Measurements from ENCODE around the gene FNDC3B. TPM values are rescaled to one million over a fixed set of nuclear protein-coding genes. Genes with fewer than 3 reads are reported as not detected.

The FNDC3B gene
- total RNA-seq, 2 donors from 2014 or later: 80.6 to 107 TPM

DNA sequence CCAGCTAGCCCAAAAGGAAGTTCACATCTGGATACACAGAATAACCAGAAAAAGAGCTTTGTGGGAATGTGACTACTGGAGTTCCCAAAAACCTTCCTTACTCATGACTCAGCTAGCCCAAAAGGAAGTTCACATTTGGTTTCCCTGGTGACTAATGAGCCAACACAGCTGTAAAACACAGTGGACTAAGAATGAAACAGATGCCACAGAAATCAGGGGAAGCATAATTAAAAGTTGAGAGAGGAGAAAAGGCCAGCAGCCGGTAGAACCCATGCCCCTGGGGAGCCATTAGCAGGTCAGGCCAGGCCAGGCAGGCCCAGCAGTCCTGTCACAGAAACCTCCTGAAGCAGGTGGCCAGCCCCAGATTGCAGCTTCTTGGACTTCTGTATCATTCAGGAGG is 278.6 kb downstream of the FNDC3B start:
- H3K27me3 ChIP-seq (ENCODE audit: control insufficient read depth, insufficient read depth, low read length, poor library complexity, severe bottlenecking): no peaks in the 10 kb centered on the region
- peaks cover 5% of the 10 kb centered on the region for H3K4me1 ChIP-seq (ENCODE audit: control insufficient read depth, insufficient read depth, low read length)
- Mint-ChIP-seq H3K36me3 (ENCODE audit: low read depth) (peaks cover 80% of the 10 kb centered on the region), H3K27me3 (ENCODE audit: insufficient read depth) (no peaks in the 10 kb centered on the region), H3K27ac (no peak overlapping the region), H3K4me1 (peaks cover 12% of the 10 kb centered on the region), H3K4me3 (no peak overlapping the region), H3K9me3 (no peaks in the 10 kb centered on the region)
- WGBS, 2 experiments (ENCODE audit: insufficient coverage in 1 of 2, insufficient read length in 1 of 2): 94% methylated on average over 1 of the region's 1 CpG; no CpG with 5 or more reads in 1 of the 2 experiments
- no peak overlapping the region for H3K4me3 ChIP-seq (ENCODE audit: low read length)
- no peak for DNase-seq
- H3K9me3 ChIP-seq (ENCODE audit: control insufficient read depth, low read length): no peaks in the 10 kb centered on the region
- H3K36me3 ChIP-seq (ENCODE audit: control insufficient read depth, insufficient read depth, low read length): peaks cover 89% of the 10 kb centered on the region
- H3K9ac ChIP-seq (ENCODE audit: extremely low read depth, low read length, poor library complexity, severe bottlenecking): no peak overlapping the region
- TF ChIP-seq, protein P1, sequence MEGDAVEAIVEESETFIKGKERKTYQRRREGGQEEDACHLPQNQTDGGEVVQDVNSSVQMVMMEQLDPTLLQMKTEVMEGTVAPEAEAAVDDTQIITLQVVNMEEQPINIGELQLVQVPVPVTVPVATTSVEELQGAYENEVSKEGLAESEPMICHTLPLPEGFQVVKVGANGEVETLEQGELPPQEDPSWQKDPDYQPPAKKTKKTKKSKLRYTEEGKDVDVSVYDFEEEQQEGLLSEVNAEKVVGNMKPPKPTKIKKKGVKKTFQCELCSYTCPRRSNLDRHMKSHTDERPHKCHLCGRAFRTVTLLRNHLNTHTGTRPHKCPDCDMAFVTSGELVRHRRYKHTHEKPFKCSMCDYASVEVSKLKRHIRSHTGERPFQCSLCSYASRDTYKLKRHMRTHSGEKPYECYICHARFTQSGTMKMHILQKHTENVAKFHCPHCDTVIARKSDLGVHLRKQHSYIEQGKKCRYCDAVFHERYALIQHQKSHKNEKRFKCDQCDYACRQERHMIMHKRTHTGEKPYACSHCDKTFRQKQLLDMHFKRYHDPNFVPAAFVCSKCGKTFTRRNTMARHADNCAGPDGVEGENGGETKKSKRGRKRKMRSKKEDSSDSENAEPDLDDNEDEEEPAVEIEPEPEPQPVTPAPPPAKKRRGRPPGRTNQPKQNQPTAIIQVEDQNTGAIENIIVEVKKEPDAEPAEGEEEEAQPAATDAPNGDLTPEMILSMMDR (conservative IDR thresholded peaks at IDR 0.05): no peak
- peak overlapping the region; percentile 52 for H3K27ac ChIP-seq (ENCODE audit: low read depth, low read length)

DNA sequence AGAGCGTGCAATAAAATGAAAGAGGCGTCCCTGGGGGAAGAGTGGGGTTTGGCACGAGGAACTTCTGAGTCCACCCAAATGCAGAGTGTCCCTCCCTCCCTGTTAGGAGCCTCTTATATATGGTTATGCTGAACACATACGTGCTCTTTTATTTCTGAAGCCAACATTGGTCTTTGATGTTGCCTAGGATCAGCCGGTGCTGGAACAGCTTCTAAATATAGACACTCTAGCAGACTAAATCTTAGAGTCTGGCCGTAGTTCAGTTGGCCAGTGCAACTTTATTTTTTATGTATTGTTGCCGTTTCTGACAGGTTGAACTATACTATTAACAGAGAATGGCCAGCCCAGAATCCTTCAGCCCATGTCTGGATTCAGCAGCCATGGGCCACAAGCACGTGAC is 280.2 kb downstream of the FNDC3B start:
- TF ChIP-seq, protein P1 (conservative IDR thresholded peaks at IDR 0.05): no peak
- H3K9me3 ChIP-seq (ENCODE audit: control insufficient read depth, low read length): no peaks in the 10 kb centered on the region
- H3K36me3 ChIP-seq (ENCODE audit: control insufficient read depth, insufficient read depth, low read length): peaks cover 81% of the 10 kb centered on the region
- H3K9me3 Mint-ChIP-seq: no peaks in the 10 kb centered on the region
- H3K27me3 ChIP-seq (ENCODE audit: control insufficient read depth, insufficient read depth, low read length, poor library complexity, severe bottlenecking): no peaks in the 10 kb centered on the region
- H3K4me1 Mint-ChIP-seq: peaks cover 21% of the 10 kb centered on the region
- no peaks in the 10 kb centered on the region for H3K27me3 Mint-ChIP-seq (ENCODE audit: insufficient read depth)
- no peak overlapping the region for H3K4me3 Mint-ChIP-seq
- no peak for DNase-seq
- no peak overlapping the region for H3K4me3 ChIP-seq (ENCODE audit: low read length)
- H3K36me3 Mint-ChIP-seq (ENCODE audit: low read depth): peaks cover 72% of the 10 kb centered on the region
- H3K9ac ChIP-seq (ENCODE audit: extremely low read depth, low read length, poor library complexity, severe bottlenecking): no peak overlapping the region
- H3K27ac Mint-ChIP-seq: no peak overlapping the region
- H3K4me1 ChIP-seq (ENCODE audit: control insufficient read depth, insufficient read depth, low read length): peaks cover 10% of the 10 kb centered on the region
- no peak overlapping the region for H3K27ac ChIP-seq (ENCODE audit: low read depth, low read length)
- WGBS, 2 experiments (ENCODE audit: insufficient coverage in 1 of 2, insufficient read length in 1 of 2): 96 to 97% methylated on average over 6 to 8 of the region's 8 CpGs

DNA sequence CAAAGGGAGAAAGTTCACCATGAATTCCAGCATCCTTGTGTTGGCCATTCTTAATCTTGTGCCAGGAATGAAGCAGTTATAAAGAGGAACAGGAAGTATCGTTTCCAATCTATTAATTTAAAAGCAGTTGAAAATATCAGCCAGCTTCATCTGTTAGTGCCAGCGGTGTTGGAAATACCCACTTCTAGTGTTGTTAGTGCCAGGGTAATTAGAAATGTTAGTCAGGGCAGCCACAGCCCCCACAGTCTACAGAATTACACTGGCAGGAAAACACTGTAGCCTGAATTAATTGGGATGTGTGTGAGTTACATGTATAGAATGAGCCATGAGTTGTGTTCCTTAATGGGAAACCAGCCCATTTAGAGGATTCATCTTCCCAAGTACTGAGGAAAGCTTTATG is 281.1 kb downstream of the FNDC3B start:
- no peaks in the 10 kb centered on the region for H3K27me3 ChIP-seq (ENCODE audit: control insufficient read depth, insufficient read depth, low read length, poor library complexity, severe bottlenecking)
- DNase-seq: no peak
- WGBS, 2 experiments (ENCODE audit: insufficient coverage in 1 of 2, insufficient read length in 1 of 2): 98 to 100% methylated on average over 1 to 2 of the region's 2 CpGs
- Mint-ChIP-seq H3K4me3 (no peak overlapping the region), H3K27me3 (ENCODE audit: insufficient read depth) (no peaks in the 10 kb centered on the region), H3K9me3 (no peaks in the 10 kb centered on the region), H3K4me1 (peaks cover 20% of the 10 kb centered on the region), H3K36me3 (ENCODE audit: low read depth) (peaks cover 76% of the 10 kb centered on the region), H3K27ac (no peak overlapping the region)
- H3K4me3 ChIP-seq (ENCODE audit: low read length): no peak overlapping the region
- no peak overlapping the region for H3K27ac ChIP-seq (ENCODE audit: low read depth, low read length)
- H3K9me3 ChIP-seq (ENCODE audit: control insufficient read depth, low read length): no peaks in the 10 kb centered on the region
- H3K36me3 ChIP-seq (ENCODE audit: control insufficient read depth, insufficient read depth, low read length): peaks cover 81% of the 10 kb centered on the region
- H3K9ac ChIP-seq (ENCODE audit: extremely low read depth, low read length, poor library complexity, severe bottlenecking): no peak overlapping the region
- TF ChIP-seq, protein P1 (conservative IDR thresholded peaks at IDR 0.05): no peak
- H3K4me1 ChIP-seq (ENCODE audit: control insufficient read depth, insufficient read depth, low read length): peaks cover 10% of the 10 kb centered on the region

All from endodermal cell (in vitro differentiated cells).